A549 treated with AZD2906 at 1 μM for 4 hours (cell line): Measurements from ENCODE around the gene TMEM260. TPM values are rescaled to one million over a fixed set of nuclear protein-coding genes. Genes with fewer than 3 reads are reported as not detected.

Source experiments
- total RNA-seq: library from RNA; stranded (reverse); fragments of 200-300 nt; extraction: Qiagen RNA extraction; gene quantifications from 5 replicates; pipeline ENCODE4 v1.2.3, GENCODE V29; 2022

Gene TMEM260
- total RNA-seq, result 4.0 to 5.5 TPM (median 4.7 TPM) in 5 replicates

DNA sequence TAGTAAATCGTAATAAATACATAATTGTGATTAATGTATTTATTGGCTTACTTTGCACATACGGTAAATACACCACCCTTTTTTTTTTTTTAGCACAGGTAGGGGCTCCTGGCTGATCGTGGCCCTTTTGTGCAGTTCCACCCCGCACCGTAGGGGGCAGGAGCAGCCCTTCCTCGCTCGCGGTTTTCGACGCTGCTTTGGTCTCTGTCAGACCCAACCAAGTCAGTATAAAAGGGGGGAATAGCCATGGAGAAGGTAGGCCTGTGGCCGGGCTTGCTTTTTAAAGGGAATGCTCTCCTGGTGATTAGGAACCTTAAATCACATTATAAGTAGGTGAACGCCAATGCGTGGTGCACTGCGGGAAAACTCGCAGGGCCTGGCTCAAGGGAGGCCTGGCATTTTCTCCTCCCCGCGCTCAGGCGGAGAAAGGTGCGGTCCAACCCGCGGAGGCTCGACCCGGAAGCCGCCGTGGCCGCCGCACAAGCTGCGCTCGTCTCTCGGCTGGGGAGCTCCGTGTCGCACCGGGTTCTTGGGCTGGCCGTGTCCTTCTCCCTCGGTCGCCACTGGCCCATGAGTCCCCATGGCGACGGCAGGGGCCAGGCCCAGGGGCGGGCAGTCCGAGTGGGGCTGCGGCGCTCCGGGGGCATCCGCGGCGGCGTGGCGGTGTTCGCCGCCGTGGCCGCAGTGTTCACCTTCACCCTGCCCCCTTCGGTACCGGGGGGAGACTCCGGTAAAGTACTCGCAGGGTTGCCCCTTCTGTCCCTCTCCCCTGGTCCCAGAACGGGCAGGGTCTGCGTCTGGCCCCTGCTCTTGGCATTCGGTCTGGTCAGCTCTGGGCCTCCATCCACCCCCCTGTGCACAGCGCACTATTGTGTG lies at the start of gene TMEM260:
Gene TMEM260, plus strand, starts transcription at position 454 of the 876 bp plus-strand sequence. Its CDS starts 117 bp downstream, at position 571.

Other genes starting within 250 kb of the TMEM260 start
- gene OTX2, start 230.7 kb downstream of the TMEM260 start, total RNA-seq, result not detected in 5 replicates